Small intestine (tissue), 7 donors: Measurements from ENCODE around the gene LRP10. TPM values are rescaled to one million over a fixed set of nuclear protein-coding genes. Genes with fewer than 3 reads are reported as not detected.
A peak's percentile ranks its signal among the peaks of the same experiment; 100 is the strongest.

Experiments
- DNase-seq, 2 donors: peaks; one replicate each; pipeline versions ENCODE4 v3.0.0 to v3.0.0-alpha.2; 2013
- FAIRE-seq: peaks from 2 replicates; lab custom pipeline; 2012; peaks lifted over from hg19 to GRCh38; lab: Jason Lieb, UNC
- H3K27ac ChIP-seq, 3 donors: one replicate each; pipeline ENCODE4 v1.5.1; 2013; ENCODE audit warnings: low read length in 2 of 3, mild to moderate bottlenecking in 2 of 3, control low read depth in 1 of 3, inconsistent platforms in 1 of 3, low read depth in 1 of 3, moderate library complexity in 1 of 3
- H3K27me3 ChIP-seq, 3 donors: one replicate each; pipeline ENCODE4 v1.6.1; 2013; ENCODE audit warnings: low read length in 3 of 3, inconsistent platforms in 1 of 3; ENCODE audit not compliant: control insufficient read depth in 3 of 3, insufficient read depth in 3 of 3
- H3K36me3 ChIP-seq, 3 donors: one replicate each; pipeline ENCODE4 v1.6.1; 2013; ENCODE audit warnings: low read length in 3 of 3, inconsistent platforms in 1 of 3, low read depth in 1 of 3, mild to moderate bottlenecking in 1 of 3, moderate library complexity in 1 of 3; ENCODE audit not compliant: control insufficient read depth in 3 of 3, insufficient read depth in 2 of 3
- H3K4me1 ChIP-seq, 3 donors: one replicate each; pipeline ENCODE4 v1.6.1; 2013; ENCODE audit warnings: low read length in 2 of 3, inconsistent platforms in 1 of 3, low read depth in 1 of 3, mild to moderate bottlenecking in 1 of 3, moderate library complexity in 1 of 3; ENCODE audit not compliant: control insufficient read depth in 3 of 3, insufficient read depth in 2 of 3
- H3K4me3 ChIP-seq, 3 donors: one replicate each; pipeline ENCODE4 v1.5.1; 2013; ENCODE audit warnings: low read length in 3 of 3, control low read depth in 1 of 3, inconsistent platforms in 1 of 3, low read depth in 1 of 3, mild to moderate bottlenecking in 1 of 3, moderate library complexity in 1 of 3
- H3K9me3 ChIP-seq, 2 donors: one replicate each; pipeline ENCODE4 v1.6.1; 2013; ENCODE audit warnings: low read depth in 1 of 2, low read length in 1 of 2; ENCODE audit not compliant: control insufficient read depth in 2 of 2, insufficient read depth in 1 of 2
- WGBS, 3 donors: extraction: QIAGEN DNeasy Blood & Tissue Kit; methylation state at CpG; one replicate each; pipeline ENCODE4 v1.1.7; 2013; 5-methylcytosine and 5-hydroxymethylcytosine counted together
- polyA plus RNA-seq, 4 donors: library from polyadenylated mRNA; stranded (reverse) in 3 of 4; unstranded in 1 of 4; fragments of 200-250 nt in 3 of 4; fragments of 120-200 nt in 1 of 4; gene quantifications; one replicate each; pipeline versions ENCODE4 v1.2.1 to v1.2.3, GENCODE V29; 2013
- donor health status: healthy with polysubstance abuse.
- donor health status: control.
- donor health status: control.
- donor health status: Bipolar disorder and iron deficiency.
- donor health status: healthy.

The LRP10 gene
- polyA plus RNA-seq, 4 donors: 19.7 to 107 (median 57.8) TPM

DNA sequence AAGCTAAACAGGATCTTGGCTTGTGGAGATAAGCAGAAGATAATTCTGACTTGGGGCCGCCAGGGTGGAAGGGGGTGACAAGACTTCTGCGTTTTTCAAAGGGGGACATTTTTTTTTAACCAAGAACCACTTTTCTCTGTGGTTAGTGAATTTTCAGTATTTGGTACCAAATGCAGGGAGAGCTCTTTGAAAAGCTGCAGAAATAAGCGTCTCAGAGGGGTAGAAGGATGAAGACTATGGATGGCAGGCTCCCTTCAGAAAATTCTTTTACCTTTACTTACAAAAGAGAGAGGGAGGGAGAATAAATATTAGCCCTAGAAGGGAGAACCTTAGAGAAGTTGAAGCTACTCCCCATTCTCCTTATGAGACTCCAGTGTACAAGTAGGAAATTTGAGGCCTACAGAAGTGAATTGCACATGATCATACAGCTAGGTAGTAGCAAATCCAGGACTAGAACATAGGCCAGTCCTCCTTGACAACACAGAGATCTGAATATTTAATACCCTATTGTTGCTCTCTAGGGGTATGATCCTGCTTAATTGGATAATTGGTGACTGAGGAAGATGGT lies 41.0 kb upstream of the LRP10 start:
- 15 to 21% (median 21%) methylated on average over 3 of the region's 3 CpGs for WGBS, 3 donors
- no peak for FAIRE-seq

DNA sequence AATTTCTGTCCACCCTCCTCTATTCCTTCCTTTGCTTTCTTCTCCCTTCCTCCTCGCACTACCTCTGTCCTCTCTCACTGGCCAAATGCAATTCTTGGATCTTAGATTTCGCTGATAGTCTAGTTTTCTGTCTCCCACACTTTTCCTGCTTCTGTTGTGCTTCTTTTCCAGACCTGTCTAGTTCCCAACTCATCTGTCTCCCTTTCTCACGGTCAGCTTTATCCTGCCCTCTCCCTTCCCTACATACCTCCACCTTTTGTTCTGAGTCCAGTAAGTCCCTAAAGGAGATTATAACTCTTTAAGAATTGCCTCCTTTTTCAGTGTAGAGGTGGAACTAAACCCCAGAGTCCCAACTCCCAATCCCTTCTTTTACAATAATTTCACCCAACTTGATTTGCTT lies 36.0 kb upstream of the LRP10 start:
- Histone ChIP-seq H3K9me3 (no peaks in the 10 kb centered on the region), H3K36me3 (peaks cover 0 to 52% (median 6%) of the 10 kb centered on the region in 3 donors), H3K27me3 (no peaks in the 10 kb centered on the region), H3K4me1 (peaks cover 2 to 25% (median 4%) of the 10 kb centered on the region in 3 donors), H3K4me3 (no peak overlapping the region), H3K27ac (peak overlapping the region in 2 of 3 donors; percentile 87 to 96)
- FAIRE-seq (no peak), DNase-seq (no peak)
- 76 to 86% (median 81%) methylated on average over 3 of the region's 3 CpGs for WGBS, 3 donors

More for the DNA sequence above, 41.0 kb upstream of the LRP10 start:
- no peaks in the 10 kb centered on the region for H3K9me3 ChIP-seq
- DNase-seq: no peak
- peak overlapping the region in 2 of 3 donors; percentile 81 to 99 for H3K4me3 ChIP-seq
- H3K27me3 ChIP-seq: no peaks in the 10 kb centered on the region
- peak overlapping the region in 1 of 3 donors; percentile 80 for H3K27ac ChIP-seq
- peaks cover 0 to 10% (median 0%) of the 10 kb centered on the region in 3 donors for H3K4me1 ChIP-seq
- peaks cover 0 to 26% (median 3%) of the 10 kb centered on the region in 3 donors for H3K36me3 ChIP-seq

DNA sequence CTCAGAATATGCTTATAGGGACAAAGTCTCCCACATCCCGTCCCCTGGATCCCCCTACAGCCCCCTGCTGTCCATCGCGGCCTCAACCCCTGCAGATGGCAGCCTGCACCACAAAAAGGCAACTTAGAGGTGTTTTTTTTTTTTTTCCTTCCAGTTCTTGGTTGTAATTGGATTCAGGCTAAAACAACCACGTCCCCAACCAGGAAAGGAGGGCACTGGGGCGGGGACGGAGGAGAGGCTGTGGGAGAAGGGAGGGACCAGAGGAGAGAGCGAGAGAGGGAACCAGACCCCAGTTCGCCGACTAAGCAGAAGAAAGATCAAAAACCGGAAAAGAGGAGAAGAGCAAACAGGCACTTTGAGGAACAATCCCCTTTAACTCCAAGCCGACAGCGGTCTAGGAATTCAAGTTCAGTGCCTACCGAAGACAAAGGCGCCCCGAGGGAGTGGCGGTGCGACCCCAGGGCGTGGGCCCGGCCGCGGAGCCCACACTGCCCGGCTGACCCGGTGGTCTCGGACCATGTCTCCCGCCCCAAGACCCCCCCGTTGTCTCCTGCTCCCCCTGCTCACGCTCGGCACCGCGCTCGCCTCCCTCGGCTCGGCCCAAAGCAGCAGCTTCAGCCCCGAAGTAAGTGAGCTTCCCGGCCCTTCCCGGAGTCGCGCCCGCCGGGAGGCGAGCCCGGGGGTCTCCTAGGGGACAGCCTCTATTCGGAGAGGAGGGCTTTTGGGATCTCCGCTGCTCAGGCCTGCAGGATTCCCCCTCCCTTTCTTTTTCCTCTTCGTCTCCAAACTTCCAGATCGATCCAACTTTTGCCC lies 35.0 kb upstream of the LRP10 start, which contains the start of gene MMP14:
Gene MMP14 (plus strand): TSS at position 285 of the 813 bp plus-strand sequence. CDS start 233 bp downstream, at position 518.
- Histone ChIP-seq H3K9me3 (no peaks in the 10 kb centered on the region), H3K27ac (peak within 1 kb of the TSS; percentile 87 to 96 (median 95)), H3K4me1 (peaks cover 2 to 20% (median 4%) of the 10 kb centered on the region in 3 donors), H3K4me3 (peak within 1 kb of the TSS; percentile 61 to 86 (median 64)), H3K27me3 (no peaks in the 10 kb centered on the region), H3K36me3 (peaks cover 0 to 59% (median 6%) of the 10 kb centered on the region in 3 donors)
- peak; percentile 63 to 86 for DNase-seq
- 8 to 15% (median 10%) methylated on average over 36 to 46 of the region's 46 CpGs for WGBS, 3 donors
- no peak for FAIRE-seq

DNA sequence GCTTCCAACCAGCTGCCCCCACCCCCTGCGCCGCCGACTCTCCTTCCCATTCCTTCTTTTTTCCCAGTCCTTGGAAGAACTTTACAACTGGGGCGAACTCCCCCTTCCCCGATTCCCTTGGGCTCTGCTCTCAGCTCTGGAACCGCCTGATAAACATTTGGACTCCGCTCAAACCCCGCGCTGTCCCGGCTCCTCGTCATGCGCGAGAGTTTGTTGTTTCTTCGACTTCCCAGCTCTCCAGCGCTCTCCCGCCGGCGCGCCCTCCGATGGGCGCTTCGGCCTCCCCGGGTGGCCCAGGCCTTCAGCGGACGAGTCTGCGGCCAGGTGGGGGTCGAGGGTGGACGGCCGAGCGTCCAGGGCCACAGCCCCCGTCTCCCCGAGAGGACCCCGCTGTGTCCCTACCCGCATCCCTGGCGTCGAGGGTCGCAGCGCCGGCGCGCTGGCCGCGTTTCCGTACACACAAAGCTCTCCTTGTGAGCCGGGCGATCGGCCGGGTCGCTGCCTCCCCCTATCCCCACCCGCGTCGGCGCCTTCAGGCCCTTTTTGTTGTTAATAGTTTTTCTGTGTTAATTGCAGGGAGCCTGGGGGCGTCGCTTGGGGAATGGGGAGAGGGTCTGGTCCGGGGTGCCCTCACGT lies 34.3 kb upstream of the LRP10 start:
- Histone ChIP-seq H3K36me3 (peaks cover 0 to 63% (median 6%) of the 10 kb centered on the region in 3 donors), H3K4me1 (peaks cover 2 to 20% (median 4%) of the 10 kb centered on the region in 3 donors), H3K4me3 (peak overlapping the region; percentile 61 to 86 (median 64)), H3K27ac (peak overlapping the region; percentile 87 to 96 (median 95)), H3K27me3 (no peaks in the 10 kb centered on the region), H3K9me3 (no peaks in the 10 kb centered on the region)
- peak; percentile 73 to 82 for DNase-seq
- 2 to 5% (median 3%) methylated on average over 55 to 57 of the region's 57 CpGs for WGBS, 3 donors
- no peak for FAIRE-seq

DNA sequence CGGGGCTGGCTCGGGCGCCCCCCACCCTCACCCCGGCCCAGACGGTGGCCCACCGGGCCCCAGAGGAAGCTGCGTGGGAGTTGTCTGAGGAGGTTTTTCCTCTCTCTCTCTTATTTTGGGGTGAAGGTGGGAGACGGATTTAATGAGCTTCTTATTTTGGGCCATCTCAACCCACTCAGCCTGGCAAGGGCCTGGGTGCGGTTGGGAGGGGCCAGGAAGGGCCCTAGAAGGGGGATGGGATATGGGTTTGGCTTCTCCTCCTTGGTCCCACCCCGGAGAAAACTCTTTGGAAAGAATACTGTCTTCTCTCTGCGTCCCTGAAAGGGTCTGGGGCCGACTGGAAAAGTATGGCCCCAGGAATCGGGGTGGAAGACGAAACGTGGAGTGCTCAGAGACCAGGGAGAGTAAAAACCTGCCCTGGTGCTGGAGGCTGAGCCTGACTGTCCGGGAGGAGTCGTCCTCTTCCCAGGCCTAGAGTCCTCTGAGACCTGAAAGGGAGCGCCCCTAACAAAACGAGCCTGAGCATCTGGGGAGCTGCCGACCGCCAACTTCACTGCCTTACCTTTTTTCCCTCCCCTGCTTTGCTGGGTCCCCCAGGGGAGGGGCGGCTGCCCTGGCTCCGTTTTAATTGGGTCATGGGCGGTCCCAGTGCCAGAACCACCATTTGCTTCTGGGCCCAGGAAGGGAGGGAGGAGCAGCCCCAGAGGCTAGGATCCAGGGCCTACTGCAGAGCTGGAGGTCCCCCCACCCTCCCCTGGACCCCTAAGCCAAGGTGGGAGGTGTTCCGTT lies 33.6 kb upstream of the LRP10 start:
- DNase-seq (peak; percentile 42 to 67), FAIRE-seq (no peak)
- Histone ChIP-seq H3K9me3 (no peaks in the 10 kb centered on the region), H3K4me3 (peak overlapping the region; percentile 61 to 86 (median 64)), H3K36me3 (peaks cover 0 to 70% (median 6%) of the 10 kb centered on the region in 3 donors), H3K27me3 (no peaks in the 10 kb centered on the region), H3K27ac (peak overlapping the region; percentile 87 to 96 (median 95)), H3K4me1 (peaks cover 2 to 20% (median 4%) of the 10 kb centered on the region in 3 donors)
- WGBS, 3 donors: 12 to 26% (median 23%) methylated on average over 22 to 25 of the region's 25 CpGs

DNA sequence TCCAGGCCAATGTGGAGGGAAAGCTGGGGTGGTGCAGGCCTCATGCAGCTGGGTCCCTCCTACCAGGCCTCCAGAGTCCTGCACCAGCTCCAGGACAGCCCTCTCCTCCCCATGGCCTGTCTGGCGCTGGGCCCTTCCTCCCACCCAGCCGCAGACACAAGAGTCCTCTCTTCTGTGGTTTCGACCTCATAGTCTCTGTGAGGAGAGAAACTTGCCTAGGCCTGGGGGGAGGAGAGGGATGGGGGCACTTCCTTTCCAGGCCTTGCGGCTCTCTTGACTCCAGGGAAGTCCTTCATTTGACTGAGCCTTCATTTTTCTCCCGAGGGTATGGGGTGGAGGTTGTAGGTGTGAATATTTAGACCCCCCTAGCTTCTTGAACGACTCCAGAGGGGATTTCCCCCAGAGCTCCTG lies 32.9 kb upstream of the LRP10 start:
- peak in 1 of 2 donors; percentile 45 for DNase-seq
- H3K4me3 ChIP-seq: peak overlapping the region; percentile 61 to 86 (median 64)
- peaks cover 2 to 20% (median 4%) of the 10 kb centered on the region in 3 donors for H3K4me1 ChIP-seq

DNA sequence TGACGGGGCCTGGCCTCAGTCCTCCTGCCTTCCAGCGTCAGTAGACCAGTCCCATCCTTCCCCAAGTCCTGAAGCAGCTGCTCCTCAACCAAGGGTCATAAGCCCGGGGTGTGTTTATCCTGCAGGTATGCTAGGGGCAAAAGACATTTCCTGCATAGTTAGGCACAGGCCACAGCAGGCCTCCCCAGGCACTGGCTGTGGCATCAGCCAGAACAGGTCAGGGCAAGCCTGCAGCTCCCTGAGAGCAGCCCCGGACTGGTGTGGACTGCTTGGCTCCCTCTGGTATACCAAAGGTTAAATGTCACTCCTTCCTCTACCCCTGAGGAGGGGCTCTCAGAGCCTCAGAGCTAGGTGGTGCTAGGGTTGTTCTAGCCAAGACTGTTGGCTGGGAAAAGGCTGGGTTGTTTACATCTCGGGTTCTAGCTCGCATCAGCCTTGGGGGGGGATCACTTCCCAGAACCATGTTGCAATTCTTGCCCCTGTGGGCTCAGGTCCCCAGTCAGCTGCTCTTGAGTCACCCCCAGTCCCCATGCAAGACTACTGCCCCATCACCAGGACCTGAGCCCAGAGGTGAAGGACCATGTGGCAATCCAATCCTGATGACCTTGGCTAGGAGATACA lies 32.3 kb upstream of the LRP10 start:
- FAIRE-seq (no peak), DNase-seq (peak in 1 of 2 donors; percentile 27)
- WGBS, 3 donors: 56 to 59% (median 56%) methylated on average over 6 of the region's 6 CpGs
- H3K27me3 ChIP-seq: no peaks in the 10 kb centered on the region
- peaks cover 2 to 72% (median 7%) of the 10 kb centered on the region in 3 donors for H3K36me3 ChIP-seq
- H3K27ac ChIP-seq: peak overlapping the region in 2 of 3 donors; percentile 87 to 95
- H3K9me3 ChIP-seq: no peaks in the 10 kb centered on the region
- H3K4me3 ChIP-seq: peak overlapping the region in 2 of 3 donors; percentile 61 to 86
- H3K4me1 ChIP-seq: peaks cover 2 to 20% (median 4%) of the 10 kb centered on the region in 3 donors

More for the DNA sequence above, 32.9 kb upstream of the LRP10 start:
- Histone ChIP-seq H3K27me3 (no peaks in the 10 kb centered on the region), H3K9me3 (no peaks in the 10 kb centered on the region), H3K36me3 (peaks cover 2 to 72% (median 10%) of the 10 kb centered on the region in 3 donors), H3K27ac (peak overlapping the region; percentile 49 to 95 (median 87))
- WGBS, 3 donors: 40 to 69% (median 61%) methylated on average over 5 to 6 of the region's 6 CpGs
- no peak for FAIRE-seq
